Smooth muscle cell (in vitro differentiated cells): Measurements from ENCODE around the gene RENBP. TPM values are rescaled to one million over a fixed set of nuclear protein-coding genes. Genes with fewer than 3 reads are reported as not detected.

ENCODE experiments used
- DNase-seq: peaks from one replicate; lab custom pipeline; 2025; ENCODE audit not compliant: unreplicated experiment; lab: John Stamatoyannopoulos, UW
- H2AFZ ChIP-seq: fragments of 200-600 bp; sonication (generic); 2 replicates; pipeline ENCODE4 v1.6.0; 2016; ENCODE audit warnings: antibody characterized with exemption, low read depth, mild to moderate bottlenecking
- H3F3A ChIP-seq: fragments of 200-600 bp; sonication (generic); 2 replicates; pipeline ENCODE4 v1.6.0; 2017; ENCODE audit warnings: antibody characterized with exemption, low read depth
- H3K27ac ChIP-seq: fragments of 200-600 bp; sonication (generic); 2 replicates; pipeline ENCODE4 v1.5.1; 2016; ENCODE audit warnings: low read depth, mild to moderate bottlenecking
- H3K27me3 ChIP-seq: fragments of 200-600 bp; sonication (generic); 2 replicates; pipeline ENCODE4 v1.6.1; 2016; ENCODE audit warnings: low read depth, mild to moderate bottlenecking
- H3K36me3 ChIP-seq: fragments of 200-600 bp; sonication (generic); 2 replicates; pipeline ENCODE4 v1.5.1; 2016; ENCODE audit warnings: low read depth
- H3K4me1 ChIP-seq: fragments of 200-600 bp; sonication (generic); 2 replicates; pipeline ENCODE4 v1.5.1; 2016; ENCODE audit warnings: low read depth
- H3K4me2 ChIP-seq: fragments of 200-600 bp; sonication (generic); 2 replicates; pipeline ENCODE4 v1.6.0; 2016; ENCODE audit warnings: mild to moderate bottlenecking
- H3K4me3 ChIP-seq: fragments of 200-600 bp; sonication (generic); 2 replicates; pipeline ENCODE4 v1.5.1; 2016; ENCODE audit warnings: mild to moderate bottlenecking
- H3K79me2 ChIP-seq: fragments of 200-600 bp; sonication (generic); 2 replicates; pipeline ENCODE4 v1.6.0; 2016; ENCODE audit warnings: low read depth, mild to moderate bottlenecking
- H3K9ac ChIP-seq: fragments of 200-600 bp; sonication (generic); 2 replicates; pipeline ENCODE4 v1.6.0; 2016; ENCODE audit warnings: low read depth
- H3K9me3 ChIP-seq: fragments of 200-600 bp; sonication (generic); replicated peaks from 2 replicates; pipeline ENCODE4 v1.5.1; 2016; ENCODE audit warnings: low read depth
- H4K20me1 ChIP-seq: fragments of 200-600 bp; sonication (generic); 2 replicates; pipeline ENCODE4 v1.6.0; 2016; ENCODE audit warnings: low read depth
- WGBS: methylation state at CpG from one replicate; pipeline ENCODE4 v1.1.7; 2016; ENCODE audit warnings: low lambda C conversion rate; 5-methylcytosine and 5-hydroxymethylcytosine counted together
- polyA plus RNA-seq: library from polyadenylated mRNA; unstranded; fragments of >200 nt; fragmentation: Nextera tagmentation; extraction: Ambion mirVana; gene quantifications from 2 replicates; pipeline ENCODE4 v1.2.1, GENCODE V29; 2016
- total RNA-seq: library from RNA; depleted of rRNA; stranded (reverse); fragments of >200 nt; gene quantifications from 2 replicates; pipeline ENCODE4 v1.2.3, GENCODE V29; 2014
- TF ChIP-seq, protein P1 (sequence below): fragments of 200-600 bp; sonication (generic); IDR thresholded peaks from 2 replicates; pipeline ENCODE4 v1.5.1; 2017; ENCODE audit warnings: borderline replicate concordance, mild to moderate bottlenecking, antibody characterized with exemption; ENCODE audit not compliant: insufficient read depth, poor library complexity, severe bottlenecking

Gene RENBP
- total and polyA plus RNA-seq, 2 experiments from 2014 or later, result 0.11 TPM; not detected in 1

DNA sequence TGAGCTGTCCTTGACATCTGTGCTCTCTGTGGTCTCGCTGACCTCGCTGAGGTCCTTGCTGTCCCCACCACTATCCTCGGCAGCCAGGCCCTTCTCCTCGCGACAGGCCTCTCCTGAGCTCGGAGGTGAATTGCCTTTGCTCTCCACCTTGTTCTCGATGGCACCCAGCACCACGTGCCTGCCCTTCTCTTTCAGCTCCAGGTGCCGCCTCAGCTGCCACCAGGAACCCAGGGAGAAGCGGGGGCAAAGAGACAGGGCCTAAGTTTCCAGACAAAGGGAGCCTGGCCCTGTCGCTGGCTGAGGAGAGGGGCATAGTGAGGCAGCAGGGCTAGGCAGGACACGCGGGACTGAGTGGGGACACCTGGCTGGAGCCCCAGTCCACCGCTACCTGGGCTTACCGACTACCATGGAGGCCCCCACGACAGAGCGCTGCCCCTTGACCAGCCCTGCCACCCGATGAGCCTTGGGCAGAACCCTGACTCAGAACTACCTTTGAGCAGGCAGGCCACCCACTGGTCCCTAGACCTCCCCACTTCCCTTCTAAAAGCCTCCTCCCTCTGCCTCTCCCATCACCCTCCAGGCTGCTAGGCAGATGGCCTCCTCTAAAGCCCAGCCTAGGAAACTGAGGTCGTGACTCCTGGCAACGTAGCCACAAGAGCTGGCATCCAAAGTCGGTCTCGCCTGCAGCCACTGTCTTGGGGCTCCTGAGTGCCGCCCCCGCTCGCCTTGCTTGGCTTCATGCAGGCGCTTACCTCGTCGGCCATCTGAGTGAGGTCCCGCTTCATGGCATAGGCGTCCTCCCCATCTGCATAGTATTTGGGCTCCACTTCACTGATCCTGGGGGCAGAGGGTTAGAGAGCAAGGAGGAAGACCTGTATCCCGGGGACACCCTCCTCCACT is 14.2 kb downstream of the RENBP start:
- DNase-seq, result no peak
- no peak overlapping the region for H3K9ac ChIP-seq
- TF ChIP-seq, protein P1, sequence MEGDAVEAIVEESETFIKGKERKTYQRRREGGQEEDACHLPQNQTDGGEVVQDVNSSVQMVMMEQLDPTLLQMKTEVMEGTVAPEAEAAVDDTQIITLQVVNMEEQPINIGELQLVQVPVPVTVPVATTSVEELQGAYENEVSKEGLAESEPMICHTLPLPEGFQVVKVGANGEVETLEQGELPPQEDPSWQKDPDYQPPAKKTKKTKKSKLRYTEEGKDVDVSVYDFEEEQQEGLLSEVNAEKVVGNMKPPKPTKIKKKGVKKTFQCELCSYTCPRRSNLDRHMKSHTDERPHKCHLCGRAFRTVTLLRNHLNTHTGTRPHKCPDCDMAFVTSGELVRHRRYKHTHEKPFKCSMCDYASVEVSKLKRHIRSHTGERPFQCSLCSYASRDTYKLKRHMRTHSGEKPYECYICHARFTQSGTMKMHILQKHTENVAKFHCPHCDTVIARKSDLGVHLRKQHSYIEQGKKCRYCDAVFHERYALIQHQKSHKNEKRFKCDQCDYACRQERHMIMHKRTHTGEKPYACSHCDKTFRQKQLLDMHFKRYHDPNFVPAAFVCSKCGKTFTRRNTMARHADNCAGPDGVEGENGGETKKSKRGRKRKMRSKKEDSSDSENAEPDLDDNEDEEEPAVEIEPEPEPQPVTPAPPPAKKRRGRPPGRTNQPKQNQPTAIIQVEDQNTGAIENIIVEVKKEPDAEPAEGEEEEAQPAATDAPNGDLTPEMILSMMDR, result no peak
- no peaks in the 10 kb centered on the region for H3K36me3 ChIP-seq
- peaks cover 5% of the 10 kb centered on the region for H4K20me1 ChIP-seq
- no peak overlapping the region for H3K4me2 ChIP-seq
- H3K79me2 ChIP-seq, result peaks cover 9% of the 10 kb centered on the region
- 86% methylated on average over 31 of the region's 31 CpGs for WGBS
- H2AFZ ChIP-seq, result no peak overlapping the region
- H3F3A ChIP-seq, result no peaks in the 10 kb centered on the region
- H3K27ac ChIP-seq, result no peak overlapping the region
- H3K4me3 ChIP-seq, result no peak overlapping the region
- H3K27me3 ChIP-seq, result no peaks in the 10 kb centered on the region
- H3K4me1 ChIP-seq, result no peaks in the 10 kb centered on the region
- H3K9me3 ChIP-seq, result no peaks in the 10 kb centered on the region

GRCh38 chrX:153929576-153929975 is 14.9 kb downstream of the RENBP start:
- Histone ChIP-seq H4K20me1 (peaks cover 5% of the 10 kb centered on the region), H3K9ac (no peak overlapping the region), H3F3A (no peaks in the 10 kb centered on the region), H2AFZ (no peak overlapping the region), H3K4me3 (no peak overlapping the region), H3K4me2 (no peak overlapping the region), H3K36me3 (no peaks in the 10 kb centered on the region), H3K9me3 (no peaks in the 10 kb centered on the region), H3K27ac (no peak overlapping the region), H3K27me3 (no peaks in the 10 kb centered on the region), H3K79me2 (peaks cover 9% of the 10 kb centered on the region), H3K4me1 (no peaks in the 10 kb centered on the region)
- 93% methylated on average over 10 of the region's 10 CpGs for WGBS
- no peak for DNase-seq
- TF ChIP-seq, protein P1, result no peak

DNA sequence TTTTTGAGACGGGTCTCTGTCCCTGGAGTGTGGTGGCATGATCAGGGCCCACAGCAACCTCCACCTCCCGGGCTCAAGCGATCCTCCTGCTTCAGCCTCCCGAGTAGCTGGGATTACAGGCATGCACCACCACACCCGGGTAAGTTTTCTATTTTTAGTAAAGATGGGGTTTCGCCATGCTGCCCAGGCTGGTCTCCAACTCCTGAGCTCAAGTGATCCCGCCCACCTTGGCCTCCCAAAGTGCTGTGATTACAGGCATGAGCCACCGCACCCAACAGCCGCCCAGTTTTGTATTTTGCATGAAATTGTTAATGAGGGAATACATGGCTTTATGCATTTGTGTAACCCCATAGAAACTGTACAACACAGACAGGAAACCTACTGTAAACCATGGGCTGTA is 15.6 kb downstream of the RENBP start:
- Histone ChIP-seq H3K9ac (no peak overlapping the region), H3K27ac (no peak overlapping the region), H3K9me3 (no peaks in the 10 kb centered on the region), H2AFZ (no peak overlapping the region), H3K4me2 (no peak overlapping the region), H4K20me1 (no peaks in the 10 kb centered on the region), H3F3A (no peaks in the 10 kb centered on the region), H3K4me1 (no peaks in the 10 kb centered on the region), H3K36me3 (no peaks in the 10 kb centered on the region), H3K79me2 (peaks cover 9% of the 10 kb centered on the region), H3K4me3 (no peak overlapping the region), H3K27me3 (no peaks in the 10 kb centered on the region)
- TF ChIP-seq, protein P1, result no peak
- WGBS, result 77% methylated on average over 9 of the region's 9 CpGs
- no peak for DNase-seq
